H9 (cell line): ENCODE measurements around the gene ARFIP1. TPM values are rescaled to one million over a fixed set of nuclear protein-coding genes. Genes with fewer than 3 reads are reported as not detected.

Experiments
- DNase-seq: peaks from one replicate; pipeline ENCODE4 v3.0.0-alpha.2; 2017
- H2AFZ ChIP-seq: one replicate; pipeline ENCODE4 v1.6.1; 2013; ENCODE audit warnings: mild to moderate bottlenecking, low read length, control low read depth, moderate library complexity
- H2AK5ac ChIP-seq: 2 replicates; pipeline ENCODE4 v1.6.1; 2013; ENCODE audit warnings: low read length, control low read depth, mixed read lengths; ENCODE audit not compliant: insufficient read length
- H2BK120ac ChIP-seq: one replicate; pipeline ENCODE4 v1.6.1; 2013; ENCODE audit warnings: low read depth, mild to moderate bottlenecking, low read length, control low read depth, inconsistent platforms; ENCODE audit not compliant: poor library complexity, severe bottlenecking
- H2BK12ac ChIP-seq: 2 replicates; pipeline ENCODE4 v1.6.1; 2013; ENCODE audit warnings: low read length, control low read depth, mixed read lengths, low read depth; ENCODE audit not compliant: insufficient read length
- H2BK15ac ChIP-seq: 2 replicates; pipeline ENCODE4 v1.6.1; 2013; ENCODE audit warnings: low read depth, low read length, control low read depth
- H2BK20ac ChIP-seq: one replicate; pipeline ENCODE4 v1.6.1; 2013; ENCODE audit warnings: low read depth, mild to moderate bottlenecking, low read length, control low read depth, inconsistent platforms; ENCODE audit not compliant: poor library complexity, severe bottlenecking
- H2BK5ac ChIP-seq: 2 replicates; pipeline ENCODE4 v1.6.1; 2013; ENCODE audit warnings: low read length, control low read depth, mixed read lengths; ENCODE audit not compliant: insufficient read length
- H3K14ac ChIP-seq: 2 replicates; pipeline ENCODE4 v1.6.1; 2013; ENCODE audit warnings: low read length, control low read depth; ENCODE audit not compliant: insufficient read depth
- H3K18ac ChIP-seq: 2 replicates; pipeline ENCODE4 v1.6.1; 2013; ENCODE audit warnings: low read depth, mild to moderate bottlenecking, mixed read lengths, low read length, control low read depth; ENCODE audit not compliant: insufficient read length
- H3K23ac ChIP-seq: 2 replicates; pipeline ENCODE4 v1.6.1; 2013; ENCODE audit warnings: low read length, control low read depth, mixed read lengths, low read depth; ENCODE audit not compliant: insufficient read length
- H3K23me2 ChIP-seq: 2 replicates; pipeline ENCODE4 v1.6.1; 2013; ENCODE audit warnings: low read depth, mild to moderate bottlenecking, mixed read lengths, low read length, control low read depth; ENCODE audit not compliant: insufficient read length, poor library complexity, severe bottlenecking
- H3K27ac ChIP-seq: 2 replicates; pipeline ENCODE4 v1.5.1; 2013; ENCODE audit warnings: low read length, control low read depth, mixed read lengths, low read depth; ENCODE audit not compliant: insufficient read length
- H3K27me3 ChIP-seq: 2 replicates; pipeline ENCODE4 v1.6.1; 2013; ENCODE audit warnings: low read length, control low read depth, inconsistent platforms; ENCODE audit not compliant: insufficient read depth
- H3K4ac ChIP-seq: 2 replicates; pipeline ENCODE4 v1.6.1; 2013; ENCODE audit warnings: low read depth, mild to moderate bottlenecking, control low read depth, inconsistent platforms, low read length, moderate library complexity
- H3K4me1 ChIP-seq: 2 replicates; pipeline ENCODE4 v1.6.1; 2013; ENCODE audit warnings: low read length, control low read depth, inconsistent platforms; ENCODE audit not compliant: insufficient read depth
- H3K4me2 ChIP-seq: 2 replicates; pipeline ENCODE4 v1.6.1; 2013; ENCODE audit warnings: low read length, control low read depth, mixed read lengths; ENCODE audit not compliant: insufficient read length, insufficient read depth
- H3K56ac ChIP-seq: 2 replicates; pipeline ENCODE4 v1.6.1; 2013; ENCODE audit warnings: low read depth, mild to moderate bottlenecking, mixed read lengths, low read length, control low read depth; ENCODE audit not compliant: insufficient read length
- H3K79me1 ChIP-seq: 2 replicates; pipeline ENCODE4 v1.6.1; 2013; ENCODE audit warnings: low read depth, mild to moderate bottlenecking, moderate library complexity, low read length, control low read depth, inconsistent platforms; ENCODE audit not compliant: insufficient read depth, poor library complexity, severe bottlenecking
- H3K79me2 ChIP-seq: 2 replicates; pipeline ENCODE4 v1.6.1; 2013; ENCODE audit warnings: low read length, control low read depth, inconsistent platforms; ENCODE audit not compliant: insufficient read depth
- H3K9ac ChIP-seq: 2 replicates; pipeline ENCODE4 v1.6.1; 2013; ENCODE audit warnings: low read length, control low read depth, mixed read lengths; ENCODE audit not compliant: insufficient read length; ENCODE audit errors: extremely low read depth
- H3K9me3 ChIP-seq: one replicate; pipeline ENCODE4 v1.6.1; 2013; ENCODE audit warnings: low read depth, low read length, inconsistent platforms; ENCODE audit not compliant: control insufficient read depth
- H3T11ph ChIP-seq: one replicate; pipeline ENCODE4 v1.6.1; 2013; ENCODE audit warnings: mild to moderate bottlenecking, low read length, control low read depth, inconsistent platforms
- H4K20me1 ChIP-seq: one replicate; pipeline ENCODE4 v1.6.1; 2013; ENCODE audit not compliant: control insufficient read depth, insufficient read length, insufficient read depth
- H4K5ac ChIP-seq: 2 replicates; pipeline ENCODE4 v1.6.1; 2013; ENCODE audit warnings: low read depth, mild to moderate bottlenecking, mixed read lengths, low read length, control low read depth; ENCODE audit not compliant: insufficient read length
- H4K8ac ChIP-seq: replicated peaks from 2 replicates; pipeline ENCODE4 v1.6.1; 2013; ENCODE audit warnings: low read length, control low read depth, mixed read lengths, low read depth; ENCODE audit not compliant: insufficient read length
- H4K91ac ChIP-seq: 2 replicates; pipeline ENCODE4 v1.6.1; 2013; ENCODE audit warnings: low read depth, mild to moderate bottlenecking, moderate library complexity, mixed read lengths, low read length, control low read depth; ENCODE audit not compliant: insufficient read length
- H3K27ac Mint-ChIP-seq, 3 experiments: 2 replicates in 2 of 3; 3 replicates in 1 of 3; pipeline ENCODE4 v1.8.0; 2020 to 2021; ENCODE audit warnings: mixed read lengths in 3 of 3, mild to moderate bottlenecking in 1 of 3, moderate library complexity in 1 of 3
- H3K27me3 Mint-ChIP-seq: 2 replicates; pipeline ENCODE4 v1.8.0; 2021; ENCODE audit warnings: low read depth, mild to moderate bottlenecking, moderate library complexity, mixed read lengths
- H3K36me3 Mint-ChIP-seq, 3 experiments: 2 replicates in 2 of 3; 3 replicates in 1 of 3; pipeline ENCODE4 v1.8.0; 2020 to 2021; ENCODE audit warnings: low read depth in 3 of 3, mixed read lengths in 3 of 3; ENCODE audit not compliant: insufficient read depth in 1 of 3
- H3K4me1 Mint-ChIP-seq, 2 experiments: 2 replicates each; pipeline ENCODE4 v1.8.0; 2020; ENCODE audit warnings: mixed read lengths in 2 of 2
- H3K4me3 Mint-ChIP-seq, 2 experiments: 2 replicates in 1 of 2; 3 replicates in 1 of 2; pipeline ENCODE4 v1.8.0; 2020 to 2021; ENCODE audit warnings: mild to moderate bottlenecking in 2 of 2, mixed read lengths in 2 of 2, moderate library complexity in 1 of 2
- H3K9me3 Mint-ChIP-seq, 2 experiments: 2 replicates in 1 of 2; 3 replicates in 1 of 2; pipeline ENCODE4 v1.8.0; 2020; ENCODE audit warnings: mild to moderate bottlenecking in 2 of 2, mixed read lengths in 2 of 2, moderate library complexity in 1 of 2
- WGBS: extraction: QIAGEN DNeasy Blood & Tissue Kit; methylation state at CpG from one replicate; pipeline ENCODE4 v1.1.7; 2013; ENCODE audit warnings: missing lambda C conversion rate, low lambda C conversion rate, mixed read lengths; ENCODE audit not compliant: insufficient read length; ENCODE audit errors: extremely low coverage; 5-methylcytosine and 5-hydroxymethylcytosine counted together
- total RNA-seq: library from RNA; stranded (reverse); gene quantifications from 2 replicates; pipeline ENCODE4 v1.2.1, GENCODE V29; 2021
- TF ChIP-seq, protein P1 (sequence below): fragments of 200-600 bp; sonication (generic); conservative IDR thresholded peaks from 3 replicates; pipeline ENCODE4 v1.8.0; 2021; ENCODE audit warnings: antibody characterized with exemption, mild to moderate bottlenecking

The ARFIP1 gene
- total RNA-seq, 1 experiment from 2014 or later: 30.8 TPM

DNA sequence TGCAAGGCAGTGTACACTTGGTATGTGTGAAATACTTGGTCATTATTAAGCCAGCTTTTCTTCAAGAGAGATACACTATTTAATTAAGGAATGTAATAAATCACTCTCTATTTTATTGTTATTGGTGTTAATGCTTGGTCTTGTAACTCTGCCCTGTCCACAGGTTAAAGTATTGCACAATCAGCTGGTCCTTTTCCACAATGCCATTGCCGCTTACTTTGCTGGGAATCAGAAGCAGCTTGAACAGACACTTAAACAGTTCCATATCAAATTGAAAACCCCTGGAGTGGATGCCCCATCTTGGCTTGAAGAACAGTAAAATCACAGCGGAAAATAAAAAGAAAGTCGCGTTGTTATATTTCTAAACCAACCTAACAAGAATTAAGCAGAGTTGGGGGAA is 130.1 kb downstream of the ARFIP1 start:
- no peaks in the 10 kb centered on the region for H3K9me3 ChIP-seq
- H3T11ph ChIP-seq: no peak overlapping the region
- H2AFZ ChIP-seq: no peak overlapping the region
- no peaks in the 10 kb centered on the region for H3K27me3 ChIP-seq
- no peak overlapping the region for H2BK12ac ChIP-seq
- H3K79me1 ChIP-seq: no peaks in the 10 kb centered on the region
- no peak overlapping the region for H3K56ac ChIP-seq
- WGBS: no CpG with 5 or more reads among the region's 4 CpGs
- Mint-ChIP-seq H3K4me3 (no peak overlapping the region), H3K9me3 (no peaks in the 10 kb centered on the region), H3K27me3 (no peaks in the 10 kb centered on the region), H3K36me3 (peaks cover 6 to 10% (median 8%) of the 10 kb centered on the region in 3 experiments; a peak in 5 of 7 replicates), H3K27ac (no peak overlapping the region), H3K4me1 (no peaks in the 10 kb centered on the region)
- DNase-seq: no peak
- no peak overlapping the region for H4K8ac ChIP-seq
- no peak overlapping the region for H3K4me2 ChIP-seq
- H3K79me2 ChIP-seq: no peaks in the 10 kb centered on the region
- no peak overlapping the region for H3K4ac ChIP-seq
- no peak overlapping the region for H2BK120ac ChIP-seq
- H4K20me1 ChIP-seq: no peaks in the 10 kb centered on the region
- no peak overlapping the region for H4K5ac ChIP-seq
- no peak overlapping the region for H3K23ac ChIP-seq
- no peak overlapping the region for H2BK15ac ChIP-seq
- no peaks in the 10 kb centered on the region for H3K23me2 ChIP-seq
- no peaks in the 10 kb centered on the region for H3K4me1 ChIP-seq
- TF ChIP-seq, protein P1, sequence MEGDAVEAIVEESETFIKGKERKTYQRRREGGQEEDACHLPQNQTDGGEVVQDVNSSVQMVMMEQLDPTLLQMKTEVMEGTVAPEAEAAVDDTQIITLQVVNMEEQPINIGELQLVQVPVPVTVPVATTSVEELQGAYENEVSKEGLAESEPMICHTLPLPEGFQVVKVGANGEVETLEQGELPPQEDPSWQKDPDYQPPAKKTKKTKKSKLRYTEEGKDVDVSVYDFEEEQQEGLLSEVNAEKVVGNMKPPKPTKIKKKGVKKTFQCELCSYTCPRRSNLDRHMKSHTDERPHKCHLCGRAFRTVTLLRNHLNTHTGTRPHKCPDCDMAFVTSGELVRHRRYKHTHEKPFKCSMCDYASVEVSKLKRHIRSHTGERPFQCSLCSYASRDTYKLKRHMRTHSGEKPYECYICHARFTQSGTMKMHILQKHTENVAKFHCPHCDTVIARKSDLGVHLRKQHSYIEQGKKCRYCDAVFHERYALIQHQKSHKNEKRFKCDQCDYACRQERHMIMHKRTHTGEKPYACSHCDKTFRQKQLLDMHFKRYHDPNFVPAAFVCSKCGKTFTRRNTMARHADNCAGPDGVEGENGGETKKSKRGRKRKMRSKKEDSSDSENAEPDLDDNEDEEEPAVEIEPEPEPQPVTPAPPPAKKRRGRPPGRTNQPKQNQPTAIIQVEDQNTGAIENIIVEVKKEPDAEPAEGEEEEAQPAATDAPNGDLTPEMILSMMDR: no peak
- H2AK5ac ChIP-seq: no peak overlapping the region
- H2BK5ac ChIP-seq: no peak overlapping the region
- H3K18ac ChIP-seq: no peak overlapping the region
- H4K91ac ChIP-seq: no peak overlapping the region
- H2BK20ac ChIP-seq: no peak overlapping the region
- H3K9ac ChIP-seq: no peak overlapping the region
- H3K14ac ChIP-seq: no peak overlapping the region
- no peak overlapping the region for H3K27ac ChIP-seq
